Panc1 (cell line): ENCODE measurements around the gene HCN2.

Experiments
- POLR2AphosphoS5 ChIP-seq: IDR thresholded peaks from 2 replicates; pipeline ENCODE4 v1.6.1; 2012; ENCODE audit warnings: mild to moderate bottlenecking, low read depth, low read length, moderate library complexity
- SIN3A ChIP-seq: IDR thresholded peaks from 2 replicates; pipeline ENCODE4 v1.6.1; 2012; ENCODE audit warnings: low read depth, mild to moderate bottlenecking, low read length, moderate library complexity, borderline replicate concordance; ENCODE audit not compliant: insufficient read depth
- TCF7L2 ChIP-seq: IDR thresholded peaks from 2 replicates; pipeline ENCODE4 v1.6.1; 2011; ENCODE audit warnings: mild to moderate bottlenecking, low read depth, low read length, inconsistent platforms
- TF ChIP-seq, protein P1 (sequence below): fragments of 450-650 bp; IDR thresholded peaks from 2 replicates; pipeline ENCODE4 v1.5.1; 2017; ENCODE audit warnings: mild to moderate bottlenecking
- TF ChIP-seq, protein P2 (sequence below), 2 experiments: IDR thresholded peaks; 2 replicates each; pipeline ENCODE4 v1.6.1; 2011 to 2012; ENCODE audit warnings: low read depth in 2 of 2, control low read depth in 1 of 2, low read length in 1 of 2, mild to moderate bottlenecking in 1 of 2, moderate library complexity in 1 of 2; ENCODE audit not compliant: insufficient read depth in 1 of 2

DNA sequence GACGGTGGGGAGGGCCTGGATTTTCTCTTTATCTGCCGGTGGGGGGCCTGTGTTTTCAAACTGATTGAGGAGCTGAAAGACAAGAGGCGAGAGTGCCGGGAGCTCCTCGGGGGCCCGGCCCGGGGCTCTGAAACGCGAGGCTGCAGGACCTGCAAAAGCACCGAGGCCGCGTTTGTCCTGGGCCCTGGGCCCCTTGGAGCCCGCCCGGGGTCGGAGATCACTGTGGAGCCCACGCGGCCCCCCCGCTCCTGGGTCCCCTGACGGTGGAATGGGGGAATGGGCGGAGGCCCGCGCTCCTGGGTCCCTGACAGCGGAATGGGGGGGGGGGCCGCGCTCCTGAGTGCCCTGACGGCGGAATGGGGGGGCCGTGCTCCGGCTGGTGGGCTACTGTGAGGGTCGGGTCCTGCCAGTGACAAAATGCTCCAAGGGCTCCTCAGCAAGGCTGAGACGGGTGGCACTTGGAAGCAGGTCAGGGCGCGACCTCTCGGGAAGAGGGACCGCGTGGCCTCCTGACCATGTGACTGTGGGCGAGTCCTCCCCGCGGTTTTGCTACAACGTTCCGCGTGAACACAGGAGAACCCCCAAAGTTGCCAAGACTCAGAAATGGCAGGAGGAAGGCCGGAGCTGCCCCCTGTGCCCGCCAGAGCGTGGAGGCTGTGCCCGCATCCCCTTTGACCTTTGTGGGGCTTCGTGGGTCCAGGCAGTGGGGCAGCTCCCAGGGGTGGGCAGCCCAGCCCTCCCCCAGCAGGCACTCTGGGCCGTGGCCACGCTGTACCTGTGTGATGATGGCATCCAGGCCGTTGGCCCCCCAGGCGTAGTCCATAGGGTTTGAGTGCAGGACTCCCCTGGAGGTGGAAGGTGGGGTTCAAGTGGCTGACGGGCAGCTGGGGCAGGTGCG lies 59.5 kb downstream of the HCN2 start:
- TF ChIP-seq POLR2AphosphoS5 (no peak), TCF7L2 (no peak), SIN3A (no peak)
- TF ChIP-seq, protein P1, sequence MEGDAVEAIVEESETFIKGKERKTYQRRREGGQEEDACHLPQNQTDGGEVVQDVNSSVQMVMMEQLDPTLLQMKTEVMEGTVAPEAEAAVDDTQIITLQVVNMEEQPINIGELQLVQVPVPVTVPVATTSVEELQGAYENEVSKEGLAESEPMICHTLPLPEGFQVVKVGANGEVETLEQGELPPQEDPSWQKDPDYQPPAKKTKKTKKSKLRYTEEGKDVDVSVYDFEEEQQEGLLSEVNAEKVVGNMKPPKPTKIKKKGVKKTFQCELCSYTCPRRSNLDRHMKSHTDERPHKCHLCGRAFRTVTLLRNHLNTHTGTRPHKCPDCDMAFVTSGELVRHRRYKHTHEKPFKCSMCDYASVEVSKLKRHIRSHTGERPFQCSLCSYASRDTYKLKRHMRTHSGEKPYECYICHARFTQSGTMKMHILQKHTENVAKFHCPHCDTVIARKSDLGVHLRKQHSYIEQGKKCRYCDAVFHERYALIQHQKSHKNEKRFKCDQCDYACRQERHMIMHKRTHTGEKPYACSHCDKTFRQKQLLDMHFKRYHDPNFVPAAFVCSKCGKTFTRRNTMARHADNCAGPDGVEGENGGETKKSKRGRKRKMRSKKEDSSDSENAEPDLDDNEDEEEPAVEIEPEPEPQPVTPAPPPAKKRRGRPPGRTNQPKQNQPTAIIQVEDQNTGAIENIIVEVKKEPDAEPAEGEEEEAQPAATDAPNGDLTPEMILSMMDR, result no peak
- TF ChIP-seq, protein P2, sequence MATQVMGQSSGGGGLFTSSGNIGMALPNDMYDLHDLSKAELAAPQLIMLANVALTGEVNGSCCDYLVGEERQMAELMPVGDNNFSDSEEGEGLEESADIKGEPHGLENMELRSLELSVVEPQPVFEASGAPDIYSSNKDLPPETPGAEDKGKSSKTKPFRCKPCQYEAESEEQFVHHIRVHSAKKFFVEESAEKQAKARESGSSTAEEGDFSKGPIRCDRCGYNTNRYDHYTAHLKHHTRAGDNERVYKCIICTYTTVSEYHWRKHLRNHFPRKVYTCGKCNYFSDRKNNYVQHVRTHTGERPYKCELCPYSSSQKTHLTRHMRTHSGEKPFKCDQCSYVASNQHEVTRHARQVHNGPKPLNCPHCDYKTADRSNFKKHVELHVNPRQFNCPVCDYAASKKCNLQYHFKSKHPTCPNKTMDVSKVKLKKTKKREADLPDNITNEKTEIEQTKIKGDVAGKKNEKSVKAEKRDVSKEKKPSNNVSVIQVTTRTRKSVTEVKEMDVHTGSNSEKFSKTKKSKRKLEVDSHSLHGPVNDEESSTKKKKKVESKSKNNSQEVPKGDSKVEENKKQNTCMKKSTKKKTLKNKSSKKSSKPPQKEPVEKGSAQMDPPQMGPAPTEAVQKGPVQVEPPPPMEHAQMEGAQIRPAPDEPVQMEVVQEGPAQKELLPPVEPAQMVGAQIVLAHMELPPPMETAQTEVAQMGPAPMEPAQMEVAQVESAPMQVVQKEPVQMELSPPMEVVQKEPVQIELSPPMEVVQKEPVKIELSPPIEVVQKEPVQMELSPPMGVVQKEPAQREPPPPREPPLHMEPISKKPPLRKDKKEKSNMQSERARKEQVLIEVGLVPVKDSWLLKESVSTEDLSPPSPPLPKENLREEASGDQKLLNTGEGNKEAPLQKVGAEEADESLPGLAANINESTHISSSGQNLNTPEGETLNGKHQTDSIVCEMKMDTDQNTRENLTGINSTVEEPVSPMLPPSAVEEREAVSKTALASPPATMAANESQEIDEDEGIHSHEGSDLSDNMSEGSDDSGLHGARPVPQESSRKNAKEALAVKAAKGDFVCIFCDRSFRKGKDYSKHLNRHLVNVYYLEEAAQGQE (IDR thresholded peaks at IDR 0.05; ENCODE audit: insufficient read depth in 1 of 2, low read depth in 2 of 2, low read length in 1 of 2), result no peak
